Activated effector memory CD4-positive, alpha-beta T cell treated with Interleukin-2 at 50 U/mL for 16 hours (primary cell): ENCODE data around the gene MRTFB.

Experiments
- DNase-seq: peaks from one replicate; pipeline ENCODE4 v3.0.0-alpha.2; 2020

The MRTFB gene

GRCh38 chr16:14069818-14070217 is 1.3 kb upstream of the MRTFB start:
- DNase-seq = no peak

GRCh38 chr16:14070555-14070876 is 603 bp upstream of the MRTFB start:
- no peak for DNase-seq

GRCh38 chr16:14071576-14072271 is 605 bp downstream of the MRTFB start:
- no peak for DNase-seq

GRCh38 chr16:14072360-14072759 is 1.2 kb downstream of the MRTFB start:
- DNase-seq = no peak

GRCh38 chr16:14074544-14074943 is 3.4 kb downstream of the MRTFB start:
- no peak for DNase-seq

- no peak for DNase-seq
Observed at GRCh38 chr16:14077918-14078317, 6.8 kb downstream of the MRTFB start.

- no peak for DNase-seq
Observed at GRCh38 chr16:14086477-14086876, 15.4 kb downstream of the MRTFB start.

GRCh38 chr16:14087181-14087580 is 16.1 kb downstream of the MRTFB start:
- DNase-seq = no peak

- no peak for DNase-seq
Observed at GRCh38 chr16:14087590-14088154, 16.6 kb downstream of the MRTFB start.

- no peak for DNase-seq
Observed at GRCh38 chr16:14088155-14088753, 17.1 kb downstream of the MRTFB start.

- DNase-seq = no peak
Observed at GRCh38 chr16:14089283-14089823, 18.2 kb downstream of the MRTFB start.

GRCh38 chr16:14092561-14092960 is 21.4 kb downstream of the MRTFB start:
- DNase-seq = no peak

GRCh38 chr16:14095883-14096551 is 24.9 kb downstream of the MRTFB start:
- DNase-seq = no peak

GRCh38 chr16:14097182-14097959 is 26.3 kb downstream of the MRTFB start:
- no peak for DNase-seq

GRCh38 chr16:14098081-14098480 is 27.0 kb downstream of the MRTFB start:
- no peak for DNase-seq

GRCh38 chr16:14100825-14101224 is 29.7 kb downstream of the MRTFB start:
- no peak for DNase-seq

GRCh38 chr16:14101415-14101814 is 30.3 kb downstream of the MRTFB start:
- DNase-seq = no peak

- no peak for DNase-seq
Observed at GRCh38 chr16:14102925-14103720, 32.0 kb downstream of the MRTFB start.

GRCh38 chr16:14104066-14104465 is 32.9 kb downstream of the MRTFB start:
- no peak for DNase-seq

- DNase-seq = no peak
Observed at GRCh38 chr16:14105760-14106375, 34.7 kb downstream of the MRTFB start.

GRCh38 chr16:14106457-14106856 is 35.3 kb downstream of the MRTFB start:
- DNase-seq = no peak

GRCh38 chr16:14106961-14107360 is 35.8 kb downstream of the MRTFB start:
- DNase-seq = no peak
